HepG2 (cell line): ENCODE measurements around the gene GPX1. TPM values are rescaled to one million over a fixed set of nuclear protein-coding genes. Genes with fewer than 3 reads are reported as not detected.

ENCODE experiments used
- ATF4 ChIP-seq, 2 experiments: fragments of 450-650 bp in 1 of 2; sonication (generic) in 1 of 2; formaldehyde crosslinking; IDR thresholded peaks; 2 replicates each; pipeline versions ENCODE4 v1.5.0 to v1.8.0; 2020 to 2022; ENCODE audit warnings: mild to moderate bottlenecking in 1 of 2, missing genetic modification reagents in 1 of 2
- CBFB ChIP-seq: sonication (generic); formaldehyde crosslinking; IDR thresholded peaks from 2 replicates; pipeline ENCODE4 v1.4.0; 2020; ENCODE audit warnings: missing genetic modification reagents
- ELF3 ChIP-seq: IDR thresholded peaks from 2 replicates; pipeline ENCODE4 v1.6.1; 2016; ENCODE audit warnings: missing genetic modification reagents, missing compliant biosample characterization
- KMT2B ChIP-seq: IDR thresholded peaks from 2 replicates; pipeline ENCODE4 v1.6.1; 2016; ENCODE audit warnings: missing genetic modification reagents, missing compliant biosample characterization
- MATR3 ChIP-seq: sonication (generic); formaldehyde crosslinking; IDR thresholded peaks from 2 replicates; pipeline ENCODE4 v1.4.0; 2020; ENCODE audit warnings: missing genetic modification reagents
- NAIF1 ChIP-seq: sonication (generic); formaldehyde crosslinking; IDR thresholded peaks from 2 replicates; pipeline ENCODE4 v1.5.0; 2020; ENCODE audit warnings: mild to moderate bottlenecking, missing genetic modification reagents, borderline replicate concordance
- NFKBIZ ChIP-seq: IDR thresholded peaks from 2 replicates; pipeline ENCODE4 v1.6.1; 2018; ENCODE audit warnings: missing genetic modification reagents, missing compliant biosample characterization
- PATZ1 ChIP-seq: sonication (generic); formaldehyde crosslinking; IDR thresholded peaks from 2 replicates; pipeline ENCODE4 v1.4.0; 2020; ENCODE audit warnings: missing genetic modification reagents
- PBX3 ChIP-seq: sonication (generic); formaldehyde crosslinking; IDR thresholded peaks from 2 replicates; pipeline ENCODE4 v1.8.1; 2023; ENCODE audit warnings: missing genetic modification reagents, inconsistent platforms, borderline replicate concordance
- PHF21A ChIP-seq: sonication (generic); formaldehyde crosslinking; IDR thresholded peaks from 2 replicates; pipeline ENCODE4 v1.5.0; 2020; ENCODE audit warnings: mild to moderate bottlenecking, missing genetic modification reagents
- PHF5A ChIP-seq: IDR thresholded peaks from one replicate; pipeline ENCODE4 v1.6.1; 2018; ENCODE audit warnings: low read depth, missing genetic modification reagents; ENCODE audit not compliant: unreplicated experiment
- ZBTB39 ChIP-seq: sonication (generic); formaldehyde crosslinking; IDR thresholded peaks from 2 replicates; pipeline ENCODE4 v1.5.0; 2020; ENCODE audit warnings: missing genetic modification reagents
- ZNF276 ChIP-seq: sonication (generic); formaldehyde crosslinking; IDR thresholded peaks from 2 replicates; pipeline ENCODE4 v1.4.0; 2020; ENCODE audit warnings: mild to moderate bottlenecking, low read depth, missing genetic modification reagents
- ZNF337 ChIP-seq: sonication (generic); formaldehyde crosslinking; IDR thresholded peaks from 2 replicates; pipeline ENCODE4 v1.5.1; 2020; ENCODE audit warnings: missing genetic modification reagents, low read depth, mild to moderate bottlenecking, borderline replicate concordance
- ZNF362 ChIP-seq: sonication (generic); formaldehyde crosslinking; IDR thresholded peaks from 2 replicates; pipeline ENCODE4 v1.4.0; 2020; ENCODE audit warnings: missing genetic modification reagents, mild to moderate bottlenecking, borderline replicate concordance
- ZNF598 ChIP-seq: sonication (generic); formaldehyde crosslinking; IDR thresholded peaks from 2 replicates; pipeline ENCODE4 v1.5.1; 2020; ENCODE audit warnings: mild to moderate bottlenecking, missing genetic modification reagents, borderline replicate concordance
- ZNF709 ChIP-seq: sonication (generic); formaldehyde crosslinking; IDR thresholded peaks from 2 replicates; pipeline ENCODE4 v1.5.0; 2020; ENCODE audit warnings: mild to moderate bottlenecking, missing genetic modification reagents
- ZNF761 ChIP-seq: sonication (generic); formaldehyde crosslinking; conservative IDR thresholded peaks from 2 replicates; pipeline ENCODE4 v1.4.0; 2020; ENCODE audit warnings: mild to moderate bottlenecking, missing genetic modification reagents
- polyA plus RNA-seq, 8 experiments: library from polyadenylated mRNA; depleted of rRNA in 3 of 8; stranded (reverse) in 7 of 8; unstranded in 1 of 8; fragments of >200 nt; fragmentation: Illumina TruSeq in 4 of 8; extraction: Trizol in 4 of 8; gene quantifications; 2 replicates each; pipeline versions ENCODE4 v1.2.1 to v1.2.3, GENCODE V29; 2011 to 2016; ENCODE audit warnings: low read depth in 4 of 8, missing spikeins in 1 of 8, mixed read lengths in 1 of 8; ENCODE audit not compliant: insufficient read depth in 1 of 8
- total RNA-seq, 5 experiments: library from RNA; depleted of rRNA; stranded (reverse); fragments of >200 nt; fragmentation: Illumina TruSeq; extraction: Trizol; gene quantifications; 2 replicates each; pipeline ENCODE4 v1.2.3, GENCODE V29; 2016; ENCODE audit warnings: low read depth in 1 of 5

GPX1 gene
- total and polyA plus RNA-seq, 2 of the 13 experiments (the other 11 are each of a cell fraction or from before 2014, with no cell fraction given) = 149 to 168 TPM

GRCh38 chr3:49339941-49340800 lies 18.0 kb downstream of the GPX1 start, which contains the start of gene USP4 (continued):
- peak; percentile 82 for TF ChIP-seq PATZ1
- TF ChIP-seq ATF4 (CRISPR knock-in tag; IDR thresholded peaks at IDR 0.05) = peak in 1 of 2 experiments; percentile 76; a peak in 2 of 4 replicates
- peak; percentile 91 for TF ChIP-seq PHF21A
- TF ChIP-seq ELF3 = peak; percentile 92
- TF ChIP-seq MATR3 = no peak
- TF ChIP-seq KMT2B = peak; percentile 91
- TF ChIP-seq ZBTB39 (CRISPR knock-in tag) = peak; percentile 88
- TF ChIP-seq CBFB (CRISPR knock-in tag) = peak; percentile 83; the same call in 1 of the 2 replicates
- TF ChIP-seq ZNF337 (CRISPR knock-in tag) = peak; percentile 87; the same call in 1 of the 2 replicates
- TF ChIP-seq NAIF1 = peak; percentile 92; the same call in 1 of the 2 replicates
- peak; percentile 76 for TF ChIP-seq PHF5A
- peak; percentile 97 for TF ChIP-seq ZNF276 (CRISPR knock-in tag)
- TF ChIP-seq ZNF761 (CRISPR knock-in tag) = peak; percentile 97
- TF ChIP-seq ZNF709 (CRISPR knock-in tag) = peak; percentile 99
- no peak for TF ChIP-seq PBX3 (CRISPR knock-in tag)
- peak; percentile 87 for TF ChIP-seq ZNF362 (CRISPR knock-in tag)
- TF ChIP-seq NFKBIZ = no peak; the same call in 1 of the 2 replicates
- peak; percentile 98 for TF ChIP-seq ZNF598 (CRISPR knock-in tag)
